GM06990 (cell line): ENCODE results near the gene SORCS1.
A peak's percentile ranks its signal among the peaks of the same experiment; 100 is the strongest.

Experiments
- DNase-seq: peaks from one replicate; pipeline ENCODE4 v3.0.0-alpha.2; 2011; ENCODE audit not compliant: insufficient read length; ENCODE audit errors: extremely low read depth
- H3K27me3 ChIP-seq: replicated peaks from 2 replicates; pipeline ENCODE4 v1.6.0; 2011; ENCODE audit warnings: low read length; ENCODE audit not compliant: control insufficient read depth, insufficient read depth
- H3K36me3 ChIP-seq: 2 replicates; pipeline ENCODE4 v1.5.1; 2011; ENCODE audit warnings: low read length; ENCODE audit not compliant: control insufficient read depth, insufficient read depth
- H3K4me3 ChIP-seq: replicated peaks from 2 replicates; pipeline ENCODE4 v1.5.1; 2011; ENCODE audit warnings: low read depth, mild to moderate bottlenecking, control low read depth, low read length
- CTCF ChIP-seq: IDR thresholded peaks from 2 replicates; pipeline ENCODE4 v1.5.1; 2011; ENCODE audit warnings: low read length, control low read depth, mild to moderate bottlenecking, inconsistent platforms; ENCODE audit not compliant: insufficient read depth, poor library complexity, severe bottlenecking

The SORCS1 gene

GRCh38 chr10:106857213-106857612 is 307.3 kb downstream of the SORCS1 start:
- Histone ChIP-seq H3K27me3 (no peaks in the 10 kb centered on the region), H3K36me3 (no peaks in the 10 kb centered on the region), H3K4me3 (no peak overlapping the region)
- no peak for DNase-seq
- no peak for TF ChIP-seq CTCF

GRCh38 chr10:106836933-106837663 is 327.4 kb downstream of the SORCS1 start:
- TF ChIP-seq CTCF = no peak
- Histone ChIP-seq H3K27me3 (no peaks in the 10 kb centered on the region), H3K4me3 (no peak overlapping the region; the same call in 1 of the 2 replicates), H3K36me3 (no peaks in the 10 kb centered on the region)
- DNase-seq = peak; percentile 59

- DNase-seq = no peak
- Histone ChIP-seq H3K27me3 (no peaks in the 10 kb centered on the region), H3K36me3 (no peaks in the 10 kb centered on the region), H3K4me3 (no peak overlapping the region)
- no peak for TF ChIP-seq CTCF
Measured at GRCh38 chr10:106832846-106833245, 331.7 kb downstream of the SORCS1 start.

GRCh38 chr10:106830471-106830870 is 334.0 kb downstream of the SORCS1 start:
- TF ChIP-seq CTCF = no peak
- no peak for DNase-seq
- H3K4me3 ChIP-seq = no peak overlapping the region
- no peaks in the 10 kb centered on the region for H3K36me3 ChIP-seq
- H3K27me3 ChIP-seq = no peaks in the 10 kb centered on the region

GRCh38 chr10:106830006-106830405 is 334.5 kb downstream of the SORCS1 start:
- H3K27me3 ChIP-seq = no peaks in the 10 kb centered on the region
- DNase-seq = no peak
- TF ChIP-seq CTCF = no peak
- no peak overlapping the region for H3K4me3 ChIP-seq
- no peaks in the 10 kb centered on the region for H3K36me3 ChIP-seq

GRCh38 chr10:106826716-106827115 is 337.8 kb downstream of the SORCS1 start:
- H3K27me3 ChIP-seq = no peaks in the 10 kb centered on the region
- H3K36me3 ChIP-seq = no peaks in the 10 kb centered on the region
- TF ChIP-seq CTCF = no peak
- no peak overlapping the region for H3K4me3 ChIP-seq
- DNase-seq = no peak
